Pulmonary artery endothelial cell (primary cell): ENCODE measurements around the gene ITPK1. TPM values are rescaled to one million over a fixed set of nuclear protein-coding genes. Genes with fewer than 3 reads are reported as not detected.

Experiments
- DNase-seq: peaks from one replicate; pipeline ENCODE4 v3.0.0-alpha.2; 2011; ENCODE audit warnings: low read depth, low spot score
- total RNA-seq: library from RNA; depleted of rRNA; stranded (reverse); fragments of >200 nt; gene quantifications from 2 replicates; pipeline ENCODE4 v1.2.3, GENCODE V29; 2014

ITPK1 gene
- total RNA-seq, 1 donor from 2014 or later: 28.1 TPM

DNA sequence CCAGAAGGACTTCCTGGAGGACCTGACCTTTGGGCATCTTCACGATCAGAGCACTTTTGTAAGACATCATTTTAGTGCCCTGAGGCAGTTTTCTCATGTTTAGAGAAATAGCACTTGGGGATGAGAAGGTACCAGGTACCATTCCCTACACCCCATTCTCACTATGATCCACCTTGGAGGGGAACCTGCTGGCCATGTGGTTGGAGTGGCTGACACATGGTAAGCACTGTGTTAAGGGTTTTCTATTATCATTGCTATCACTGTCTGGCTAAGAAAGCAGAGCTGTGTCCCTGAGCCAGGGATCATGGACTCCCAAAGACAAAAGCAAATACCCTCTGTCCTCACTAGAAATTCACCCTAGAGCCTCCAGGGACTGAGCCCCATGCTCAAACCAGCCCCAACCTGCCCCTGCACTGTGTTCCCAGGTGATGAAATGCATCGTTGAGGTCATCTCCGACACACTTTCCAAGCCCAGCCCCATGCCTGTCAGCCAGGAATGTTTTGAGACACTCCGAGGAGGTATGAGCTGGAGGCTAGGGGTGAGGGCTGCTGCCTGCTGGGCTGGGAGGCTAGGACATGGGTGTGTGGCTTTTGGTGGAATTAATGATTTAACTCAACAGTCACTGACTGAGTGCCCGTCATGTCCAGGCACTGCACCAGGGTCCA, 189.4 kb downstream of the ITPK1 start:
- no peak for DNase-seq

DNA sequence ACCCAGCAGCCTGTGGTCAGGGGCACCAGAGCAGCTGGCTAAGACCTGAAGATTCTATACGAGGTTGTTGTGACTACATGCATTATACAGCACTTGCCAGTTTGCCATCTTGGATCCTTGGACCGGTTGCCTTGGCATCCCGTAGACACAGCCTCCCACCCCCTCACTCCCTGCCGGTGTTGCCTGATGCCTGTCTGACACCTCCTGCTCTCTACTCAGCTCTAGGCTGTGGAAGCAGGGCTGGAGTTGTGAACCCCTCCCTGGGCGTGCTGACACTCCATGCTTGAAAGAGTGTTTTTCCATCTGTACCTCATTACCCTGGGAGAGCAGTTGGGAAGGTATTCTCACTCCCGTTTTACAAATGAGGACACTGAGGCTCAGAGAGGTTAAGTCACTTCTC, 190.3 kb downstream of the ITPK1 start:
- DNase-seq: no peak

DNA sequence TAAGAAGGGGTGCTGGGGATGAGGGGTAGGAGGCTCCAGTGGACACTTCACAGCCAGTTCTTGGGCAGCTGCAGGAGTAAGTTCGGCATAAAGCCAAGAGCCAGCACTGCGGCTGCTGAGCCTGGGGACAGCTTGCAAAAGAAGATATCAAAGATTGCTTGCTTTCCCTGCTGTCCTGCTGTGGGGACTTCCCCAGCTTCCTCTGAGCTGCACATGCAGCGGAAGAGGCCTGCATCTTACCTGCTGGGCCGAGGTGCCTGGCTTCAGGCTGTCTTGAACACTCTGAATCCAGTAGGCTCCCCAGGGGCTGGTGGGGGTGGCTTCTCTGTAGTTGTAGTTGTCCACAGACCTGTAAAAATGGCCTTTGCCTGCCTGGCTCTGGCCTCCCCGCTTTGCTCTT, 191.5 kb downstream of the ITPK1 start:
- no peak for DNase-seq

DNA sequence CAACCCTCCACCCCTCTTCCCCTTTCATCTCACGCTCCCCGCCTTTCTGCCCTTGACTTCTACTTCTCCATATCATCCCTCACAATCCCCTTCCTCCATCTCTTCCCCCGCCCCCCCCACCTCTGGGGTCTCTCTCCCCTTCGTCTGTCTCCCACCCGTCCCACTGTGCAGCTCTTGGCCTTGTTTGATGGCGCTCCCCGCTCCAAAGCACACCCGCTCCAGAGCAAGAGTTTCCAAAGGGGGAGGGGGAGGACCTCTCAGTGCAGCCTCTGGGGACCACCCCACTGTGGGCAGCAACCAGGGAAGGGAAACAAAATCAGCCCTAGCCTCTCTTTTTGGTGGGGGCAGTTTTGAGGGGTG, 192.0 kb downstream of the ITPK1 start:
- DNase-seq: no peak

DNA sequence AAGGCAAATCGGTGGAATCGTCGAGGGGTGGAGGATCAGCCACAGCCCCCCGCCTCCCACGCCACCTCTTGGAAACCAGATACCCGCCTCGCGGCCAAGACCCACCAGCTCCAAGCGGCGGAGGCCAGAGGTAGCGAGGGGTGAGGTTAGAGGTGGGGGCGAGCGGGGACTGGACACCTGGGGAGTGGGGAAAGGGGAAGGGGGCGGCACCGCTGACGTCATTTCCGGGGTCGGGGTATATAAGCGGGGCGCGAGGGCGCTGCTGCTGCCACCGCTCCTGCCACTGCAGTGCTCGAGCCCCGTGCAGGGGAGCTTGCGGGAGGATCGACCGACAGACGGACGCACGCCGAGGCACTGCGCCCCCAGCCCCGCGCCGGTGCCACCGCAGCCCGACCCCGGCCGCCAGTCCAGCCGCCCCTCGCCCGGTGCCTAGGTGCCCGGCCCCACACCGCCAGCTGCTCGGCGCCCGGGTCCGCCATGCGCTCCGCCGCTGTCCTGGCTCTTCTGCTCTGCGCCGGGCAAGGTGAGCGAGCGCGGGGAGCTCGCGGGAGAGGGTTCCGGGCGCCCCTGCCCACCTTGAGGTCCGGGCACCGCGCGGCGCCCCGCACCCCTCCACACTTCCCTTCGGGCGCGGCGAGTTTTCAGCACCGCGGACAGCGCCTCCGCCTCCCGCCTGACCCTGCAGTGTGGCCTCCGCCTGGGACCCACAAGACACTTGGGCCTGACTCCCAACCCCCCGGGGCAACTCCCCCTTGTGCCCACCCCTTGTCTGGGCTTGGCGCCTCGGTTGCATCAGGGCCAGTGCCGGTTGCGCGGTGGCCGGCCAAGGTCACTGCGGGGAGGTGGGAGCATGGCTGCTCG, 192.6 kb downstream of the ITPK1 start, which contains the start of gene CHGA:
Gene CHGA, plus strand, starts transcription at position 268 of the 861 bp plus-strand sequence. Its CDS starts 210 bp downstream, at position 478.
- no peak for DNase-seq

DNA sequence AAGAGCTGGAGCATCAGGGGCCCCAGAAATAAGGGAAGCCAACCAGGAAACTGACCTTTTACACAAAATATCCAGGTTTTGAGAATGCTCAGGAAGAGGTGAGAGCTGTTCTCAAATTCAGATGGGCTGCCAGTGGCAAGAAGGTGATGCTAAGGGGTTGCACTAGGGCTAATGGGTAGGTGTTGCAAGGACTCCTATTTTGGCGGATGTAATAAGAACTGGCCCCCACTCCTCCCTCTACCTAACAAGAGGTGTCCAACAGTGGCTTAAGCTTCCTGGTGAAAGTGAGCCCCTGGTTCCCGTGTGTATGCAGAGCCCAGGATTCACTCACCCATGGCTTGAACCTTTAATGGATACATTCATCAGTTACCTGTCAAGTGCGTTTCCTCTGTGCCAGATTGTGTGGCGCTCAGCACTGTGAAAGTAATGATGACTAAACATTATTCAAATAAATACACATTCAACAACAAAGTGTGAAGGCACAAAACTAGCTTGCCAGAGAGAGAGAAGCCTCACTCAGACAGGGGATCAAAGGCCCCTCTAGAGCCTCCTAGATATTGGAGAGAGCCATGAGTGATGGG, 193.5 kb downstream of the ITPK1 start:
- no peak for DNase-seq

DNA sequence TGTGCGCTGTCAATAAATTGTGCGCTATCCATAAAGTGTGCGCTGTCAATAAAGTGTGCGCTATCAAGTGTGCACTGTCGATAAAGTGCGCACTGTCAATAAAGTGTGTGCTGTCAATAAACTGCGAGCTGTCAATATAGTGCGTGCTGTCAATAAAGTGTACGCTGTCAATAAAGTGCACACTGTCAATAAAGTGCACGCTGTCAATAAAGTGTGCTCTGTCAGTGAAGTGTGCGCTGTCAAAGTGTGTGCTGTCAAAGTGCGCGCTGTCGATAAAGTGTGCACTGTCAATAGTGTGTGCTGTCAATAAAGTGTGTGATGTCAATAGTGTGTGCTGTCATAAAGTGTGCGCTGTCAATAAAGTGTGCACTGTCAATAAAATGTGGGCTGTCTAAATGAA, 195.7 kb downstream of the ITPK1 start:
- DNase-seq: no peak

DNA sequence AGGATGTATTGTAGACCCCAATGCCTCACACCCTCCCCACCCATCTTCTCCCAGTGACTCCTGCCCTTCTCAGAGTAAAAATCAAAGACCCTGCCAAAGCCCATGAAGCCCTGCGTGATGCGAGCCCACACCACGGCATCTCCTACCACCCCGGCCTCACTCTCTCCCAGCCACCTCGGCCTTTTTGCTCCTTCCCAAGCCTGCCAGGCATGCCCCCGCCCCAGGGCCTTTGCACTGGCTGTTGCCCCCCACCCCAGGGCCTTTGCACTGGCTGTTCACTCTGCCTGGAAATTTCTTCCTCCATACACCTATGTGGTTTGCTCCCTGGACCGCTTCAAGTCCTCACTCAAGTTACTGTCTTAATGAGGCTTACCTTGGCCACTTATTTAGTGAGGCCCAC, 197.8 kb downstream of the ITPK1 start:
- DNase-seq: no peak

DNA sequence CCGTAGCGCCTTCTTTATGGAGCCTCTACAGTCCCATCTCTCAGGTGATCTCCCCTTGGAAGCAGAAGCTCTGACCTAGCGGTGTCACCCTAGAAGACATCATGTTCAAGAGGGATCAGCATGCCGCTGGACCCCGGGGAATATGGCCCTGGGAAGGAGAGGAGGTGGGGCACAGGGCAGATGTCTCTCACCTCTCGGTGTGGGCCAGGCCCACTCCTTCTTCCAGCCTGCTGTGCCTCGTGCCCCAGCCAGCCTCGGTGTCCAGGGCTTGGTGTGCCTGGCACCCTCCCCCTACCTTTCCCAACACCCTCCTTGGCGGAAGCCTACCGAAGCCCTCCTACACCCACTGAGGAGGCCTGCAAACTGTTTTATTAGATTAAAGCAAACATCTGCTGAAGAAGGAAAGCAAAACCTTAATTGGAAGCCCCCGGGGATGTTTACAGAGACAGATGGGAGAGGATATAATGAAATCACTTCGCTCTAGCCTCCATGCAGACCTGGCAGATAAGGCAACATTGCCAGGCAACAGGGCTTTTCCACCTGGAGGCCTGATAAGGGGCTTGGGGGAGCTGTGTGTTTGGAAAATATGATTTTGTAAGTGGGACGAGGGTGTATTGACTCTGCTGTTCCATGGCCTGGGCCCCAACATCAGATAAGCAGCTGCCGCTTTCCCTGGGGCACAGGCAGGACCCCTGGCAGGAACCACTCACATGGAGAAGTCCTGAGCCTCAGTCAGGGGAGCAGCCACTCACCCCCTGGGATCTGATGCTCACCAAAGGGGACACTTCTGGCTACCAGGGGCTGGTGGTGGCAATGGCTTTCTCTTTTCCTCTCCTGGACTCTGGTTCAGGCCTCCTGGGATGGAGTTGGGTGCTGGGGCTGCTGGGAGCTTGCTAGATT, 198.4 kb downstream of the ITPK1 start:
- DNase-seq: no peak

DNA sequence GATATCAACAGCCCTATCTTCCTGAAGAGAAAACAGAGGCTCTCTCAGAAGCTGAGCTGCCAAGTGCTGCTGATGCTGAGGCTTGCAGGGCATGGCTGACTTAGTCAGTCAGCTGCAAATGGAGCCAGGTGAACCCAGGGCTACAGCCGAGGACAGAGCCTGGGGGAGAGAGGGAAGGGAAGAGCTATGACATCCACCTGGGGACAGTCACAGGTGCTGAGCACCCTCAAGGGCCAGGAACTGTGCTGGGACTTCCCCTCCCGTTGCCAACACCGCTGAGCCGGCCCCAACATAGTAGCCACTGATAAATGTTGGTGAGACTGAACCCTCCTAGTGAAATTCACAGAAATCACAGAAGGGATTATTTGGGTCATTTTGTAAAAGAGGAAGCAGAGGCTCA, 199.5 kb downstream of the ITPK1 start:
- no peak for DNase-seq

DNA sequence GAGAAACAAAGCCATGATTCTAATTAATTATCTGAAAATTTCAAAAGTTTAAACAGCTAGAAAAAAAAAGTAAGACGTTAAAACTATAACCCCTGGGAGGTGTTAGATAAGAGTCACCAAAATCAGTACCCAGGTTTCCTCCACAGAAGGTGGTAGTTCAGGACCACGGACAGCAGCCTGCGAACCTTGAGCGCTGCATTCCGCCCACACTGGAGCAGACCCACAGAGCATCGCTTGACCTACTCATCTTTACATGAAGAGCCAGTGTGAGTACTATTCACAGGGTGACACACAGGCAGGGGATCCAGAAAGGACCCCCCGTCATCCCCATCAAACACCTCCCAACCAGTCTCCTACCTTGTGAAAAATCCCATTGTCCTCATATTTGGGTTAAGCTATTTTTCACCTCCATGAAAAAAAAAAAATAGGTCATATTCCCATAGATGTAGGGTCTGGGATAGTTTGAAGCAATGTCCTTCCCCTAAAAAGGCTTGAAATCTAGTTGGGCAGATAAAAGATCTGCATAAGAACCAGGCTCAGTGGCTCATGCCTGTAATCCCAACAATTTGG, 201.6 kb downstream of the ITPK1 start:
- DNase-seq: no peak

DNA sequence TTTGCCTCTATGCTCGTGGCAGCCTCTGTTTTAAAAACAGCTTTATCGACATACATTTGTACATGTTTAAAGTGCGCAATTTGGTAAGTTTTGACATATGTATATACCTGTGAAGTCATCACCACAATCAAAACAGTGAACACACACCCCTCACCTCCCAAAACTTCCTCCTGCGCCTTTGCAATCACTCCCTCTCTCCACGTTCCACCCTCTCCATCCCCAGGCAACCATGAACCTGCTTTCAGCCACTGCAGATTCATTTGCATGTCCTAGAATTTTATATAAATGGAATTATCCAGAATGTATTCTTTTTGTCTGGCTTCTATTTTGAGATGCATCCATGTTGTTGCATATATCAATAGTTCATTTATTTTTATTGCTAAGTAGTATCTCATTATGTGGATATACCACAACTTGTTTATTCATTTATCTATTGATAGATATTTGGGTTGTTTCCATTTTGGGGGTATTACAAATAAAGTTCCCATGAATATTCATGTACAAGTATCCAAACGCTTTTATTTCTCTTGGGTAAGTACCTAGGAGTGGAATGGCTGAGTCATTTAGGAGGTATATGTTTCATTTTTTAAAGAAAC, 208.3 kb downstream of the ITPK1 start:
- no peak for DNase-seq

DNA sequence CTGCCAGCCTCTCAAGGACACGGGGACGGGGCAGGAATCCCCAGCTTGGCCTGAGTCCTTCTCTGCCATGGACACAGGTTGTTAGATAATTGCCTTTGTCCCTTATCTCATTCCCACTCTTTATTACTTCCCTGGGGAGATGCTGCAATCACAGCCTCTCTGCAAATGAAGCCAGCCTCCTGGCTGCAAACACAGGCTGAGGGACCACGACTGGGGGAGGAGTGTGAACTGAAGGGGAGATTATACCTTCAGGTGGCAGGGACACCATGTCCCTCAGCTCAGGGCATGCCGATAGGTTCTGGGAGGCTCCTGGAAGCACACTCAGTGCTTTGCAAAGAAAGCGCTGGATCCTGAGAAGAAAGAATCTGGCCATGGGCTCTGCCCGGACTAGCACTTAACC, 208.9 kb downstream of the ITPK1 start:
- DNase-seq: no peak

DNA sequence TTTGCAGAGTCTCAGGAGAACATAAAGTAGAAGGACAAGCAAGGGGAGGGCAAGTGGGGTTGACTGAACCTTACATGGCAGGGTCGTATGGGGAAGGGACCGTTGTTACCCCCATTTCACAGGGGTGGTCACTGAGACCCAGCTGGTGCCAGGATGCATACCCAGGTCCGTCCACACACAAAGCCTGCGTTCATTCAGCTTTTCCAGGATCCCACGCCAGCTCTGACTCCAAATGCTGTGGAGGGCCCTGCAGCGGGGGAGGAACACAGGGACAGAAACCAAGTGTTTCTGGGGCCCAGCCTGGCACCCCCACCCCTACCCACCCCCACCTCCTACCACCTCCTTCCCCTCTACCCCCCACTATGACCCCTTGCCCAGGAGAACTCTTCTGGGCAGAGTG, 209.3 kb downstream of the ITPK1 start:
- no peak for DNase-seq

DNA sequence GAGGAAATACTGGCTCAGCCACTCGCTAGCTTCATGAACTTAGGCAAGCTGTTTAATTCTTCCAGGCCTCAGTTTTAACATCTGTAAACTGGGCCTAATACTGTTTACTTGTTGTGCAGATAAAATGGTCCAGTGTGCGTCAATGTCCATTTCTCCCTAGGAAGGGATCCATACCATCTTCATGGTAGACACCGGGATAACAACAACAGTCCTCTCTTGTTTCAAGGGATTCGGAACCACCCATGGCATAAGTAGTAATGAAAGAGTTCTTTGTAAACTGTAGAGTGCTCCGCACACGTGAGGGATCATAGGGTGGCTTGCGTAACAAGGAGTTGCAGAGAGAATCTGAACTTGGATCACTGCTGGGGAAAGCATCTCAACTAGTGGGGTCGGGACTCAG, 210.1 kb downstream of the ITPK1 start:
- DNase-seq: no peak

DNA sequence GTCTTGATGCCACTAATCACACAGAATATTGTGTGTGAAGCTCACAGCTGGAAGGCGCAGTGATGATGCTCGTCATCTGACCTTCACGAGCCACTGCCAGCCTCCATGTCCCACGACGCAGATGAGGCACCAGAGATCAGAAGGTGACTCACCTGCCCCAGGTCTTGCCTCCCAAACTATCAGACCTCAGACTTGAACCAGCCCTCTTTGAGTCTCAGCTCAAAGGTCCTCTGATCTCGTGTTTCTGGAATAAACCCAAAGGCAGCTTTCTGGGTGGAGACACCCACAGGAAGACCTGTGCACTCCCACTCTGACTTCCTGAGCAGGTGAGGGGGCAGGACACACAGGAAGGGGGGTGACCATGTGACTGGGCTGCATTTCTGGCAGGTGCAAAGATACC, 212.4 kb downstream of the ITPK1 start:
- no peak for DNase-seq

DNA sequence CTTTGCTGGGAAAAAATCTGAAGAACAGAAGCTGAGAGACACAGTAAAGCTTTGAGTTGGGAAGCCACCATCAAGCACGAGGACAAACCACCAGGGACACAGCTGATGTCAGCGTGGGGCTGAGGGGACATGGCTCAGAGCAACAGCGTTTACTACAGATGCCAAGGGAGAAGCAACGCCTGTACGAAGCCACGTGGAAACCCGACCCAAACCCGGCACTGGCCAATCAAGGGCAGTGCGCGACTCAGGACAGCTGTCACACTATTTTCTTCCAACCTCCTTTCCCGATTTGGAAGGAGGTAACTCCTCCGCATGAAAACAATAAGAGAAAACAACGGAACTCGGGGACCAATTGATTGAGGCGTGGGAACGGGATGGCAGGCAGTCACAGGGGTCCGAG, 213.0 kb downstream of the ITPK1 start:
- DNase-seq: no peak

DNA sequence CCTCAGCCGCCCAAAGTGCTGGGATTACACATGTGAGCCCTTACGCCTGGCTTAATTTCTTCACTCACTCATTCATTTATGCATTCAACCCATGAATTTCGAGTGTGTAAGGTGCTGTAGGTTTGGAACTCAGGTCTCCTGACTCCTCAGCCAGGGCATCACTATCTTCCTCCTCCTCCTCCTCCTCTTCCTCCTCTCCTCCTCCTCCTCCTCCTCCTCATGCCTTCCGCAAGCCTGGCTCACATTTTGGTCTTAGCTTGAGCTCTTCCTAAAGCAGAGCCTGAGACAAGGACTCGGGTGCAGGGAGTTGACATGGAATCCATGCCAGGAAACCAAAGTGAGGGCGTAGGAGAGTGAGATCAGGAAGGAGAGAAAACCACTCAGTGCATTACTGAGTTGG, 213.5 kb downstream of the ITPK1 start:
- DNase-seq: no peak

DNA sequence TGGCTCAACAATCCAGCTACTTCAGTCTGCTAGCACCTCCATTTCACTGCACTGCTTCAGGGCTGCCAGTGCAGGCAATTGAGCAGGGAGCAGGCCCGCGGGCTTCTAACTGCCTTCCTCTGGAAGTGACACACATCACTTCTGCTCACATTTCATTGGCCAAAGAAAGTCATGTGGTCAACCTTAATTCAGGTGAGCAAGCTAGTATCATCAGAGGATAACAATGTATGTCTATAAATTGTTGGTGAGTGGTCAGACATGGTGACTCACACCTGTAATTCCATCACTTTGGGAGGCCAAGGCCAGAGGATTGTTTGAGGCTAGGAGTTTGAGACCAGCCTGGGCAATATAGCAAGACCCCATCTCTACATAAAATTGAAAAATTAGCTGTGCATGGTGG, 215.1 kb downstream of the ITPK1 start:
- DNase-seq: no peak

DNA sequence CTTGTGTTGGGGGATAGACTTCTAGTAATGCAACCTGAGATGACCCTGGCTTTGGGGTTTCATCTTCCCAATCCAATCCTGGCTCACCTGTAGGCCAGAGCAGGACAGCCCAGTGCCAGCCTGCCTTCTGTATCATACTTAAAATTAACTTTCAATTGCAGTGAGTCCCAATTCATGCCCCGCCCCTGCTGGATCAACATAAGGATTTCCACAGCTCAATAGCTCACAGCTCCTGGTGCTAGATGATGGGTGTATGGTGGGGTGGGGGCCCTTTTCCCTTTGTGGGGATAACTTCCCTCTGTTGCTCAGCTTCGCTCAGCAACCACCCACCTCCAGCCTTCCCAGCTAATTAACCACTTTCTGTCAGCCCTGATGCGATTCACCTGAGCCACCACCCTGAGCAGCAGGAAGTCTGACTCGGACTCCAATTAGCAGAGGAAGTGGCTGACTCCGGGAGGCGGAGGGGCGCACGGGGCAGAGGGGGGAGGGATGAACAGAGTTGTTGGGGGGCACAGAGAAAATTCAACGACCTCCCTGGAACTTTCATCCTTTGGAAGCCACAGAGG, 217.1 kb downstream of the ITPK1 start:
- no peak for DNase-seq
